ENCODE data around the gene SEC24D. TPM values are rescaled to one million over a fixed set of nuclear protein-coding genes. Genes with fewer than 3 reads are reported as not detected.

Gene SEC24D, protein sequence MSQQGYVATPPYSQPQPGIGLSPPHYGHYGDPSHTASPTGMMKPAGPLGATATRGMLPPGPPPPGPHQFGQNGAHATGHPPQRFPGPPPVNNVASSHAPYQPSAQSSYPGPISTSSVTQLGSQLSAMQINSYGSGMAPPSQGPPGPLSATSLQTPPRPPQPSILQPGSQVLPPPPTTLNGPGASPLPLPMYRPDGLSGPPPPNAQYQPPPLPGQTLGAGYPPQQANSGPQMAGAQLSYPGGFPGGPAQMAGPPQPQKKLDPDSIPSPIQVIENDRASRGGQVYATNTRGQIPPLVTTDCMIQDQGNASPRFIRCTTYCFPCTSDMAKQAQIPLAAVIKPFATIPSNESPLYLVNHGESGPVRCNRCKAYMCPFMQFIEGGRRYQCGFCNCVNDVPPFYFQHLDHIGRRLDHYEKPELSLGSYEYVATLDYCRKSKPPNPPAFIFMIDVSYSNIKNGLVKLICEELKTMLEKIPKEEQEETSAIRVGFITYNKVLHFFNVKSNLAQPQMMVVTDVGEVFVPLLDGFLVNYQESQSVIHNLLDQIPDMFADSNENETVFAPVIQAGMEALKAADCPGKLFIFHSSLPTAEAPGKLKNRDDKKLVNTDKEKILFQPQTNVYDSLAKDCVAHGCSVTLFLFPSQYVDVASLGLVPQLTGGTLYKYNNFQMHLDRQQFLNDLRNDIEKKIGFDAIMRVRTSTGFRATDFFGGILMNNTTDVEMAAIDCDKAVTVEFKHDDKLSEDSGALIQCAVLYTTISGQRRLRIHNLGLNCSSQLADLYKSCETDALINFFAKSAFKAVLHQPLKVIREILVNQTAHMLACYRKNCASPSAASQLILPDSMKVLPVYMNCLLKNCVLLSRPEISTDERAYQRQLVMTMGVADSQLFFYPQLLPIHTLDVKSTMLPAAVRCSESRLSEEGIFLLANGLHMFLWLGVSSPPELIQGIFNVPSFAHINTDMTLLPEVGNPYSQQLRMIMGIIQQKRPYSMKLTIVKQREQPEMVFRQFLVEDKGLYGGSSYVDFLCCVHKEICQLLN
- 70.5 and 101 TPM in 2 replicates for total RNA-seq

DNA sequence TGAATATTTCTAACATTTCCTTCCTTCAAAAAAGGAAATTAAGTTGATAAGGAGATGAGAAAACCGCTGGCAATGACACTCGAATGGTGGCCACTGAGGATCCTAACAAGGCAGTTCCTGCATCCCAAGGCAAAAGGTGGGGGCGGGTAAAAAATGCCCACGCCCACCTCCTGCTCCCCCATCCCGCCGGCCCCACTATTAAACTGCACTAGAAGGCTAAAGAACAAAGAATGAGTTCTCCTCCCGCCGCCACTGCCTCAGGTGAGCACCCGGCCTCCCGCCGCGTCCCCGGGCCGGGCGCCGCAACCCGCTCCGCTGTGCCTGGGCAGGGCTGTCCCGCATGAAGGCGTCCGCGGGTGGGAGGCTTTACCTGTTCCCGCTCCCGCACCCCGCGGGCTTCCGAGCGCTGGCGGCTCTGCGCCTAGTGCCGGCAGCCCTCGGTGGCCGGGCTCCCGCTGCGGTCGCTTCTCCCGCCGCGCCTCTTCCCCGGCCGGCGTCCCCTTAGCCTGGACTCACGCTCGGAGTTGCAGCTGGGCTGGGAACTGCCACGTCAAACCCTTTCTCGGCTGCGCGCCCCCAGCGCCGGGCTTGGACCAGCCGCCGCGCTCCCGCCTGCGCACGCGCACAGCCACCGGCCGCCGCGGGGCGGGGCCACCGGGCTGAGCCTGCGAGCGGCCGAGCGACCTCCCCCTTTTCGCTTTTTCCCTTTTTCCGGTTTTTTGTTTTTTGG lies at the start of gene SEC24D:
SEC24D (minus strand) TSS at position 556 of the 730 bp plus-strand sequence. CDS start 2,430 bp downstream, outside the sequence.

DNA sequence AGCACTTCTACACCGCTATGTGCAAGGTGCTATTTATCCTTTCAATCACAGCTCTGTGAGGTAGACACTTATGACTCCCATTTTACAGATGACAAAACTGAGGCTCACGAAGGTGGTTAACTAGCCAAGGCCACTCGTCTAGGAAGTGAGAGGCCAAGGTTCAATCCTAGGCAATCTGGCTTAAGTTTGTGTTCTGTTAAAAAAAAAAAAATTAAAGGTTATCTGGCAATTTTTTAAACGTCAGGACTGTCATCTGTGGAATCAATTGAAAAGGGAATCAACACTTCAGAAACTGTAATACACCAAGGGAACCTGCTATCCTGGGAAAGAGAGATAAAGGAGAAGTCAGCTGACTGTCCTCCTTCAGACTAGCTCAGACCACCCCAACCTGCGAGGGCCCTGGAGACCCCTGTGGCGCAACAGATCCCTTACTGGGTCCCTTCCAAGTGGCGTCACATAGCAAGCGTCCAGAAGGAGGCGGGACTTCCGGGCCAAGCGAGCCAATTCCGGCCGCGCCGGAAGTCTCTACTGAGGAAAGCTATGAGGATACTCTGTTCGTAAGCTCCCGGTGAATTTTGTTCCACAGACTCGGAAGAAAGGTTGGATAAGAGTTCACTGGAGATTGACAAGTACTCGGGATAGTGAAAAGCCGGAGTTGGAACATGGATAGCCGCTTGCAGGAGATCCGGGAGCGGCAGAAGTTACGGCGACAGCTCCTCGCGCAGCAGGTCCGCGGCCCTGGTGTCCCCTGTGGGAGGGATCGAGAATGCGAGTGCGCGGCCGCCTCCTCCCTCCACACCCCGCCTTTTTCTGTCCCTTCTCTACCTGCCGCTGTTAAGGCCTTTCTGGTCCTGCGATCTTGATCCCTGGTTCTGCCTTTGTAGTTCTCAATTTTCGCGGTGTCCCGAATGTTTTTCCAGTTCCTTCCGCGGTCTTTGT lies 150.8 kb downstream of the SEC24D start, which contains the start of gene METTL14:
METTL14 (plus strand) TSS at position 520 of the 939 bp plus-strand sequence; CDS start at position 663, 143 bp downstream.

Other genes with a start within 250 kb of the SEC24D start
- gene METTL14, start 150.7 kb downstream of the SEC24D start, total RNA-seq, result 13.9 and 14.0 TPM in 2 replicates
- 3.9 and 10.3 TPM in 2 replicates for gene SYNPO2, start 52.7 kb upstream of the SEC24D start, total RNA-seq